ENCODE results near the gene ZBTB8A. TPM values are rescaled to one million over a fixed set of nuclear protein-coding genes. Genes with fewer than 3 reads are reported as not detected.
A peak's percentile ranks its signal among the peaks of the same experiment; 100 is the strongest.

Gene ZBTB8A
- total RNA-seq, 3 donors from 2014 or later: 6.6 to 10.0 (median 9.6) TPM

GRCh38 chr1:32536117-32536516, 3.1 kb upstream of the ZBTB8A start:
- intact Hi-C loops (cut with DNase I; ENCODE audit: low total_unique reads): no loop called here
- no peak for TF ChIP-seq POLR2A (IDR thresholded peaks at IDR 0.05)
- no peak for TF ChIP-seq POLR2AphosphoS5 (IDR thresholded peaks at IDR 0.05)
- TF ChIP-seq, protein P1, sequence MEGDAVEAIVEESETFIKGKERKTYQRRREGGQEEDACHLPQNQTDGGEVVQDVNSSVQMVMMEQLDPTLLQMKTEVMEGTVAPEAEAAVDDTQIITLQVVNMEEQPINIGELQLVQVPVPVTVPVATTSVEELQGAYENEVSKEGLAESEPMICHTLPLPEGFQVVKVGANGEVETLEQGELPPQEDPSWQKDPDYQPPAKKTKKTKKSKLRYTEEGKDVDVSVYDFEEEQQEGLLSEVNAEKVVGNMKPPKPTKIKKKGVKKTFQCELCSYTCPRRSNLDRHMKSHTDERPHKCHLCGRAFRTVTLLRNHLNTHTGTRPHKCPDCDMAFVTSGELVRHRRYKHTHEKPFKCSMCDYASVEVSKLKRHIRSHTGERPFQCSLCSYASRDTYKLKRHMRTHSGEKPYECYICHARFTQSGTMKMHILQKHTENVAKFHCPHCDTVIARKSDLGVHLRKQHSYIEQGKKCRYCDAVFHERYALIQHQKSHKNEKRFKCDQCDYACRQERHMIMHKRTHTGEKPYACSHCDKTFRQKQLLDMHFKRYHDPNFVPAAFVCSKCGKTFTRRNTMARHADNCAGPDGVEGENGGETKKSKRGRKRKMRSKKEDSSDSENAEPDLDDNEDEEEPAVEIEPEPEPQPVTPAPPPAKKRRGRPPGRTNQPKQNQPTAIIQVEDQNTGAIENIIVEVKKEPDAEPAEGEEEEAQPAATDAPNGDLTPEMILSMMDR (IDR thresholded peaks at IDR 0.05): no peak
- Histone ChIP-seq H3K4me1 (no peaks in the 10 kb centered on the region), H3K4me3 (no peak overlapping the region), H3K27me3 (no peaks in the 10 kb centered on the region), H3K27ac (no peak overlapping the region), H3K36me3 (no peaks in the 10 kb centered on the region), H3K9me3 (no peaks in the 10 kb centered on the region)
- DNase-seq (ENCODE audit: low spot score in 2 of 2): no peak

DNA sequence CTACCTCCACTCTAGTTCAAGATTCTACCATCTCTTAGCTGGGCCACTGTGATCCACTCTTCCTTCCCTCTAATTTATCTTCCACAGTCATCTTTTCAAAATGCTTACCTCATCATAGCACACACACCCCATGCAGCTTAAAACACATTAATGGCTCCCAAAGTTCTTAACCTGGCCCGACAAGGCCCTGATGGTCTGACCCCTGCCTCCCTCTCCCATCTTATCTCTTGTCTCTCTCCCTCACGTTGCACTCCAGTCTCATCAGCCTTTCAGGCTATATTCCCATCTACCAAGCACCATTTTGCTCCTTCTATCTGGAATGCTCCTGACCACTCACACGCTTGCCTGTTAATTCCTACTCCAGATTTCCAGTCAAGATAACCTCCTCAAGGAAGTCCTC, 2.5 kb upstream of the ZBTB8A start:
- Histone ChIP-seq H3K4me3 (no peak overlapping the region), H3K4me1 (no peaks in the 10 kb centered on the region), H3K9me3 (no peaks in the 10 kb centered on the region), H3K36me3 (no peaks in the 10 kb centered on the region), H3K27me3 (no peaks in the 10 kb centered on the region), H3K27ac (no peak overlapping the region)
- TF ChIP-seq POLR2AphosphoS5 (IDR thresholded peaks at IDR 0.05) (no peak), POLR2A (IDR thresholded peaks at IDR 0.05) (no peak)
- TF ChIP-seq, protein P1 (IDR thresholded peaks at IDR 0.05): no peak
- intact Hi-C loops (cut with DNase I; ENCODE audit: low total_unique reads): no loop called here
- DNase-seq (ENCODE audit: low spot score in 2 of 2): no peak

DNA sequence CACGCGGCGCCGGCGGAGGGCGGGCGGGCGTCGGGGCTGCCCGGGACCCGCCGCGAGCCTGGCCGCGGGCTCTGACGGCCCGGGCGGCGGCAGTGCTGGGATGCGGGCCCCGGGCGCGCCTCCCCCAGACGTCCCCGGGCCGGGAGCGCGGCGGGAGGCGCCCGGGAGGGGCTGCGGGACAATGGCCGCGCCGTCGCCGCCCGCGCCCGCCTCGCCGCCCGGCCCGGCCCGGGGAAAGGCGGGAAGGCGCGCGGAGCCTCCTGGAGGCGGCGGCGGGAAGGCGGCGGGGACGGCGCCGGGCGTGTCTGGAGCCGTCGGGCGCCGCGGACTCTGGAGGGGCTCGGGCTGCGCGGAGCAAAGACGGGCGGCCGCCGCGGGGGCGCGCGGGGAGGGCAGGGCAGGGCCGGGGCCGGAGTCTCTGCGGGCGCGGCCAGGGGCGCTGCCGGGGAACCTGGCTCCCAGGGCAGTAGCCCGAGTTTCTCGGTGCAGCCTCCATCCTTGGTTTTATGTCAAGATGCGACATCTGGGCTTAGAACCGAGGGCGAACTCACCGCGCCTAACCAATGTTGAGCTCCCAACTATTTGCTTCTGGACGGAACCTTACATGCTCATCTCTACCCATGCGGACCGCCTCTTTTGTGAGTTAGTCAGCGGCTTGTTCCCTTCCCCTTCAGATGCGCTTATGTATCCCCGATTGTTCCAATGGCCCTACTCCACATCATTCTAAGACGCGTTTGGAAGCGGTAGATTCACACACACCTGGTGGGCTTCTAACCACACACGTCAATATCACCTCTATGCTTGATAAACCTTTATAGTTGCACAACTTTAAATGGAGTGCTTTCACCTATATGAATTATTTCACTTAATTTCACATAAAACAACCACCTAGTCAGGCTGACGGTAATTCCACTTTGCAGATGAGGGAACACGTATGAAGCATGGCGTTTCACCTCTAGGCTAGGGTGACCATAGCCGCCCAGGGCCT, 651 bp downstream of the ZBTB8A start:
- peak overlapping the region; percentile 61 to 78 (median 70) for H3K4me3 ChIP-seq
- no peak for TF ChIP-seq POLR2A (IDR thresholded peaks at IDR 0.05)
- TF ChIP-seq, protein P1 (IDR thresholded peaks at IDR 0.05): peak in 1 of 3 donors; percentile 11
- H3K27me3 ChIP-seq: no peaks in the 10 kb centered on the region
- no peak for DNase-seq (ENCODE audit: low spot score in 2 of 2)
- peak overlapping the region; percentile 58 to 82 for H3K27ac ChIP-seq
- H3K36me3 ChIP-seq: no peaks in the 10 kb centered on the region
- no peaks in the 10 kb centered on the region for H3K9me3 ChIP-seq
- H3K4me1 ChIP-seq: no peaks in the 10 kb centered on the region
- intact Hi-C loops (cut with DNase I; ENCODE audit: low total_unique reads): no loop called here

DNA sequence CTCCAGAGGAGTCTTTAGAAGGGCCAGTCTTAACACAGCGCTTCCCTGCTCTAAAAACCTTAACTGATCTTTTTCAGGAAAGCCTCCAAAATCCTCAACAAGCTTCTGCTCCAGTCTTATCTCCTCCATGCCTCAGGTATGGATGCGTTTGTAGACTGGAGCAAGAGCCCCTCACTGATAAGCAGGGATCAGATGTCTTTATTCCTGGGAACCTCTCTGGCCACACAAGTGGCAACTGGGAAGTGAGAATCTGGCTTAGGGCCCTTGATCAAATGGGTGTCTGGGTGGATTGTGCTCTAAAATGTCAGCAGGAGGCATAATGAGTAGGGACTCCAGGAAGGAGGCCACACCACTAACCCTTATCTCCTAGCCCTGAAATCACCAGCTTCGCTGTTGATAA, 1.4 kb downstream of the ZBTB8A start:
- Histone ChIP-seq H3K9me3 (no peaks in the 10 kb centered on the region), H3K27ac (no peak overlapping the region), H3K4me3 (peak overlapping the region; percentile 61 to 78 (median 70)), H3K36me3 (no peaks in the 10 kb centered on the region), H3K4me1 (no peaks in the 10 kb centered on the region), H3K27me3 (no peaks in the 10 kb centered on the region)
- TF ChIP-seq POLR2AphosphoS5 (IDR thresholded peaks at IDR 0.05): no peak
- TF ChIP-seq, protein P1 (IDR thresholded peaks at IDR 0.05): no peak
- no peak for TF ChIP-seq POLR2A (IDR thresholded peaks at IDR 0.05)
- intact Hi-C loops (cut with DNase I; ENCODE audit: low total_unique reads): no loop called here
- no peak for DNase-seq (ENCODE audit: low spot score in 2 of 2)

GRCh38 chr1:32541064-32541566, 1.9 kb downstream of the ZBTB8A start:
- no peak overlapping the region for H3K4me3 ChIP-seq
- intact Hi-C loops (cut with DNase I; ENCODE audit: low total_unique reads): no loop called here
- no peak for DNase-seq (ENCODE audit: low spot score in 2 of 2)
- TF ChIP-seq POLR2A (IDR thresholded peaks at IDR 0.05) (no peak), POLR2AphosphoS5 (IDR thresholded peaks at IDR 0.05) (no peak)
- TF ChIP-seq, protein P1 (IDR thresholded peaks at IDR 0.05): no peak
- H3K36me3 ChIP-seq: no peaks in the 10 kb centered on the region
- H3K27me3 ChIP-seq: no peaks in the 10 kb centered on the region
- H3K4me1 ChIP-seq: no peaks in the 10 kb centered on the region
- H3K9me3 ChIP-seq: no peaks in the 10 kb centered on the region
- H3K27ac ChIP-seq: no peak overlapping the region

Measured in breast epithelium (tissue), 4 donors.